NT2/D1 (cell line): Measurements from ENCODE around the gene ZEB1.

Source experiments
- SUZ12 ChIP-seq: IDR thresholded peaks from 2 replicates; pipeline ENCODE4 v1.6.1; 2011; ENCODE audit not compliant: insufficient read length, insufficient read depth; ENCODE audit errors: extremely low read depth
- YY1 ChIP-seq: IDR thresholded peaks from 2 replicates; pipeline ENCODE4 v1.6.1; 2011; ENCODE audit not compliant: insufficient read length, insufficient read depth
- ZNF274 ChIP-seq: IDR thresholded peaks from 2 replicates; pipeline ENCODE4 v1.6.1; 2011; ENCODE audit warnings: mild to moderate bottlenecking, low read depth, low read length

GRCh38 chr10:31288001-31288400 lies 31.0 kb upstream of the ZEB1 start:
- TF ChIP-seq SUZ12: no peak
- no peak for TF ChIP-seq YY1
- no peak for TF ChIP-seq ZNF274
